HG02763 (cell line): ENCODE results near the gene CHST13.

Source experiments
- ATAC-seq: cut with Tn5 transposase; IDR thresholded peaks from one replicate; pipeline ENCODE4 v1.9.1; 2021; ENCODE audit warnings: mild to moderate bottlenecking, moderate library complexity; ENCODE audit not compliant: unreplicated experiment

CHST13 gene

DNA sequence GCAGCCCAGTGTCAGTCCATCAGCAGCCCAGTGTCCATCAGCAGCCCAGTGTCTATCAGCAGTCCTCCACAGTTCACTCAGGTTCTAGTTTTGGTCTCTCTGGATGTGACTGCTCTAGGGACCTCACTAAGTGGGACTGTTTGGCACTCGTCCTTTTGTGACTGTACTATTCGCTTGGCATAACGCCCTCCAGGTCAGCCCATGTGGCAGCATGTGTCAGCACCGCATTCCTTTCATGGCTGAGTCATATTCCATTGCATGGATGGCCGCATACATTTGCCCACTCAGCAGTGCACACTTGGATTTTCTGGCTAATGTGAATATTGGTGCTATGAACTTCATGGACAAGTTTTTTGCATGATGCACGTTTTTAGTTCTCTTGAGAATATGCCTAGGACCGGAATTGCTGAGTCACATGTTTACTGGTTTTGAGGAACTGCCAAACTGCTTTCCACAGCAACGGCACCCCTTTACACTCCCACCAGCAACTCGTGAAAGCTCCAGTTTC, 16.4 kb downstream of the CHST13 start:
- ATAC-seq = no peak

DNA sequence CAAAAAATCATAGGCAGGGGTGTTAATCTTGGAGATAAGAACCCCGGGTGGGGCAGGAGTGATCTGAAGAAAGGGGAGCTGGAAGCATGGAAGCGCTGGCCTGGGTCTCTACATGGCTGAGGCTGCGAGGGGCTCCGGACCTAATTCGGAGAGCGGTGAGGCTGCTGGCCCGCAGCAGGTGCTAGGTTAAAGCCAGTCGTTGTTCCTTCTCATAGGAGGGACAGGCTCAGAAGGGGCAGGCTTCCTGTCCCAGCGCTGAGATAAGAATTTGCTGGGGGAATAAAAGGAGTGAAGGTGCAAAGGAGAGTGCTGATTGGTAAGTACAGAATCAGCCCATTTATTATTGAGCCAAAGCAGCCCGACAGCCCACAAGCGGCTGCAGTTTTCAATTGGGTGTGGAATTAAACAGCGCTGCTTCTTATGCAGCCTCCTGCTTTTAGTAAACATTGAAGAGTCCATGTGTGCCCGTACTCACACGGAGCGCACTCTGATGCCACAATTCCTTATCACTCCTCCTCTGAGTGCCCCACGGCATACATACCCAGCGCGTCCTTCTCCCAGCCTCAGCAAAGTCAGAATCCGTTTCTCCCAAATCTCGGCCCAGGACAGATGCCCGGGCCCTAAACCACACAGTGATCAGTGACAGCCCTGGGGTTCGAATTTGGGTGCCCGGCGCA, 17.1 kb downstream of the CHST13 start:
- no peak for ATAC-seq

- ATAC-seq = no peak
Observed at GRCh38 chr3:126541628-126542339, 17.8 kb downstream of the CHST13 start.

GRCh38 chr3:126542340-126543241, 18.6 kb downstream of the CHST13 start:
- ATAC-seq = no peak

GRCh38 chr3:126543457-126544061, 19.6 kb downstream of the CHST13 start:
- ATAC-seq = no peak

GRCh38 chr3:126544596-126545281, 20.8 kb downstream of the CHST13 start:
- ATAC-seq = no peak

DNA sequence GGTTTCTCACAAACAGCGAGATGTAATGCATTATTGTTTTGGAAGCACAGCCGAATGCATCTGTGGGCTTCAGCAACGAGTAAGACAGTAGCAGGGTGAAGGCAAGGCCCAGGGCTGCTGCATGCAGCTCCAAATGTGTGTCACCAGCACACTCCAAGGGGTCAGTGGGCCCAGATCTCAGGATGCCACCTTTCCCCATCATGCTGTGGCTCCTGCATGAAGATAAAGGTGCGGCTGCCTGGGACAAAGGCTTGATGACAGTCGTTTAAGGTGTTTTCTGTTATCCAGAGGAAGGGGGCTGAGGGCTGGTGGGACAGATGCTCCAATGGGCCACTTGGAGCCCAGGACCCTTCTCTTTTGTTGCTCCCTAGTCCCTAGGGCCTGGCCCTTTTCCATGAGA, 21.6 kb downstream of the CHST13 start:
- no peak for ATAC-seq

DNA sequence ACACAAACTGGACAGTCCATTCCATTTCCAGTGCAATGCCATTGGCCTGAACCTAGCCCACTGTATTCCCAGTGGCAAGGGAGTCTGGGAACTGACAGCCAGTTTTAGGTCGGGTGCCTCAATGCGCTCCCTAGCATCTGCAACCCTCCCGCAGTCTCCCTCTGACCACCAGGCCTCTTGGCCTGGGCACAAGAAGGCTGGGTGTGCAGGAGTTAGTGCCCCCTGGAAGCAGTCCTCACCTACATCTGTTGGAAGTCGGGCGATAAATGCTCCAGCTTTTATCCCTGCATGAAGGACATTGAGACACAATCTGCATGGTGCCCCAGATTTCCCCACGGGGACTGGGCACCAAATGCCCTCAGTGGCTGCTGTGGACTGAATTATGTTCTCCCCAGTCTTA, 22.1 kb downstream of the CHST13 start:
- ATAC-seq = no peak

DNA sequence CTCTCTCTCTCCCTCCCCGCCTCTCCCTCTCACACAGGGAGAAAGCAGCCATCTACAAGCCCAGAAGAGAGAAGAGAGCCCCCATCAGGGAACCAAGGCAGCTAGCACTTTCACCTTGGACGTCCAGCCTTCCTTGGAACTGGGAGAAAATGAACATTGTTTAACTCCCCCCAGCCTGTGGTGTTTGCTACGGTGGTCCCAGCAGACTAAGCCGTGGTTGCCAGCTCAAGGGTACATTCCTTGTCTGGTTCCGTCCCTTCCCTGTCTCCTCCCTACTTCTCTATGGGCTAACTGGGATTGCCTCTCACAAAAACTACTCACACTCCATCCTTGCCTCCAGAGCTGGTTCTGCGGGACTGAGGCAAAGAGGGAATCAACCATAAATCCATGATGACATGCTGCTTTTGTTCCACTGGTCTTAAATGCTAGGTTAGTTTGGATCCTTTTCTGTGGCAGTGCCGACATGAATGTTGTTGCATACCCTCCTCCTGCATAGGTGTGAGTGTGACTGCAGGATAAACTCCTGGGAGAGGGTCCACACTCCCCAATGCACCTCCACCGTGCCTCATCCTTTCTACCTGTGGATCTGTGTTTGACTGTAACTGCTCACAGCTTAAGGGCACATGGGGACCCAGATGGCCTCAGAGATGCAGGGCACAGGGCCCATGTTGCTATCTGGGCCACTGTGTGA, 22.7 kb downstream of the CHST13 start:
- ATAC-seq = no peak

- ATAC-seq = no peak
Observed at GRCh38 chr3:126547721-126548120, 23.8 kb downstream of the CHST13 start.

DNA sequence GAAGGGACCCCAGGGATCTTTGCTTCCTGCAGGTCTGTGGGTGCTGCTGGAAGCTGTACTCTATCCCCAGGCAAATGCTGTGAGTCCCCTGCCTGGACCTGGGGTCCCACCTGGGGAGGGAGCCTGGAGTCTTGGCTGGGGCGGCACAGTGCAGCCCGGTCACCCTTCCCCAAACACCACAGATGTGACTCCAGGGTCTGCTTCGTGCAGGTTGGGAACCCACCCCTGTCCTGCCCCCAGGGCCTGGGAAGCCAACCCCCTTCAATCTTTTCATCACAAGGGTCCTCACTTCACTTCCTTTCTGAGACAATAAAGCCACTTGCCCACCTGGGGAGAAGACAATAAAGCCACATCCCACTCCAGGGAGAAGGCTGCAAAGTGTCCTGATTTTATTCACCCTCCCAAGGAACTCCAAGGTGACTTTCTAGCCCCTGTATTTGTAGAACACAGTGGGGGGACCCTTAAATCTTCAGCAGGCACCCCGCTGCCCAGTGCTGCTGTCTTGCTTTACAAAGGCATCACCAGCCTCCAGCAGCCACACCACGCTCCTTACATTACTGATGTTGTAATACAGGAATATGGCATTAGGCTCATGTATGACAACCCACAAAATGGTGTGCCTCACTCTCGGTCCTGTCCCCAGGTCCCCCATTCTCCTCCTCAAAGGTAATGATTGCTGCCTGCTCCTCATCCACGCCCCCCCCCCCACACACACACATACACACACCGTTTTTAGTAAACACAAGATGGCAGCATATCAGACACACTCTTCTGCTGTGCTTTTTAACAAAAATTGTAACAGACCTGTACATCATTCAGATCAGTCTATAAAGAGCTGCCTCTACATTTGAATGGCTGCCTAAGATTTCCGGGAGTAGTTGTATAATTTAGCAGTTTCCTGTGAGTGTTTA, 24.9 kb downstream of the CHST13 start:
- no peak for ATAC-seq

DNA sequence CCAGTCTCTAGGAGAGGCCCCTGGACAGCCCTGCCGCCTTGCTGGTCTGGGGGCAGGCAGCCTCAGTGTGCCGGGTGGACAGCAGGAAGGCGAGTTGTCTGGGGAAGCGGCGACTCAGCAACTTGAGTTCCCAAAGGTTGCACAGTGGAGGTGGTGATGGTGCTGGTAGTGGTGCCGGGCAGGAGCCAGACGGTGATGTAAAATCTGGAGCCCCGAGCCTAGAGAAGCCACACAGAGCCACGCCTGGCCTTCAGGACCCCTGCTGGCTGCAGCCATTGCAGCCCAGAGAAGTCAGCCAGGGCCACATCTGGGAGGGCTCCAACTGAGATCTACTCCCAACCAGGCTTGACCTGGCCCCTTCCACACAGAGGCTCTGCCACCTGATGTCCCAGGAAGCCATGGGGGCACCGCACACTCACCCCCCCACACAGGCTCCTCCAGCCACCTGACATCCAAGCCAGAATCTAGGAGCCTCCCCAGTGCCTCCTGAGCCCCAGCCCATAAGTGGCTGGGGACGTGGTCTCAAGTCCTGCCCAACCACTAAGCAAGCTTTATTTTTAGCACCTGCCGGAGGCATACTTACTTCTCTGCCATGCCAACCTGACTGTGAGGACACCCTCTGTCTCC, 26.0 kb downstream of the CHST13 start:
- no peak for ATAC-seq

DNA sequence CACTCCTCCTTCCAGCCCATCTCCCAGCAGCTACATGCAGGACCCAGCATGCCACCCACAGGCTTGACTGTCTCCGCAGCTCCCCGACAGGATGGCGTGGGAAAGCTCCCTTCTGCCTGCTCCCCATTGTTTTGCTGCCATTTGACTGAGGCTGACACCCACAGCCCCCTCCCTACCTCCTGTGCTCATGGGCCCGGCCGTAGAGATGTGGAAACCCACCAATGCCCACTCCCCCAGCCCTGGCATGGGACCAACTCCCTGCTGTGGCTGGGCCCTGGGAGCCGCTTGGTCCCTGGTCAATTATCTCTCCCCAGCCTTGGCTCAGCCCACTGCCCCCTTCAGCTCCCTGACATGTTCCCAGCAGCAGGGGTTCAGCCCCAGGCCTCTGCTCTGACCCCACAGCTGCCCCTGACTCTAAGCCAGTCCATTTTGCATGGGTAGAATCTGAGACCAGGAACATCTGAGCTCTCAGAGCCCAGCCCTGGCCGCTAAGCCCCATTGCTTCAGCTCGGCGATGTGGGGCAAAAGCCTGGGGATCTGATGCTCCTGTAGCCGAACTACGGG, 26.6 kb downstream of the CHST13 start:
- no peak for ATAC-seq

DNA sequence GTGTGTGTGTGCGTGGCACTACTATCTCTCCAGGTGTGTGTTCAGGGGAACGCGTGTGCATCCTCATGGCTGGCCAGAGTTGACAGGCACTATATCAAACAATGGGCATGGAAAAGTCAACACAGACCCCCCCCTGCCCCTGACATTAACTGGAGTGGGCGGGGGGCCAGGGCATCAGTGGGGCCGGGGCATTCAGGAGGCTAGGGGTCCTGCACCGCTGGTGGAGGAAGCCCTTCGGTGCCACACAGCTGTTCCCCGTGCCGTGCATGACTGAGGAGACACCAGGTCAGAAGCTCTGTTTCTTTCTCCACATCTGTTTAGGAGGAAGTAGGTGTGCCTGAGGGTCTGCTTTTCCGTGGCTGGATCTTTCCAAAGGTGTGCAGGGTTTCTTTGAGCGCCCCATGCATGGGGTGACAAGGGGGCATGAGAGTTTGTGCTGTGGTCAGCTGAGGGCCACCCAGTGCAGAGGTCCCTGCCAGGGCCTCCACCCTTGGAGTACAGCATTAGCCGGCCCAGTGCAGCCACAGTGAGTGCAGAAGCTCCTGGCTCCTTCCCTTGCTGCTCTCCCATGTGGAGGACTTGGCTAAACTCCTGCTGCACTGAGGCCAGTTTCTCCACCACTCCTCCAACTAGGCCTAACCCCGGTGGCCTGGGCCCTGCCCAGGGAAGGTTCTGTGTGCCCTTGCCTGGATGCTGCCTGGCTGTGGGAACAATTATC, 27.3 kb downstream of the CHST13 start:
- no peak for ATAC-seq

GRCh38 chr3:126551839-126552687, 28.1 kb downstream of the CHST13 start:
- no peak for ATAC-seq

GRCh38 chr3:126552688-126553283, 28.8 kb downstream of the CHST13 start:
- ATAC-seq = no peak
